PC-3 (cell line): ENCODE data around the gene UAP1L1.

ENCODE experiments used
- EZH2 ChIP-seq: fragments of 300-600 bp; sonication (generic); IDR thresholded peaks from one replicate; pipeline ENCODE4 v1.6.1; 2017; ENCODE audit warnings: antibody characterized with exemption, mild to moderate bottlenecking, low read length; ENCODE audit not compliant: unreplicated experiment
- TF ChIP-seq, protein P1 (sequence below): fragments of 300-600 bp; sonication (generic); conservative IDR thresholded peaks from 2 replicates; pipeline ENCODE4 v1.5.1; 2017; ENCODE audit warnings: antibody characterized with exemption, low read depth, mild to moderate bottlenecking, low read length

DNA sequence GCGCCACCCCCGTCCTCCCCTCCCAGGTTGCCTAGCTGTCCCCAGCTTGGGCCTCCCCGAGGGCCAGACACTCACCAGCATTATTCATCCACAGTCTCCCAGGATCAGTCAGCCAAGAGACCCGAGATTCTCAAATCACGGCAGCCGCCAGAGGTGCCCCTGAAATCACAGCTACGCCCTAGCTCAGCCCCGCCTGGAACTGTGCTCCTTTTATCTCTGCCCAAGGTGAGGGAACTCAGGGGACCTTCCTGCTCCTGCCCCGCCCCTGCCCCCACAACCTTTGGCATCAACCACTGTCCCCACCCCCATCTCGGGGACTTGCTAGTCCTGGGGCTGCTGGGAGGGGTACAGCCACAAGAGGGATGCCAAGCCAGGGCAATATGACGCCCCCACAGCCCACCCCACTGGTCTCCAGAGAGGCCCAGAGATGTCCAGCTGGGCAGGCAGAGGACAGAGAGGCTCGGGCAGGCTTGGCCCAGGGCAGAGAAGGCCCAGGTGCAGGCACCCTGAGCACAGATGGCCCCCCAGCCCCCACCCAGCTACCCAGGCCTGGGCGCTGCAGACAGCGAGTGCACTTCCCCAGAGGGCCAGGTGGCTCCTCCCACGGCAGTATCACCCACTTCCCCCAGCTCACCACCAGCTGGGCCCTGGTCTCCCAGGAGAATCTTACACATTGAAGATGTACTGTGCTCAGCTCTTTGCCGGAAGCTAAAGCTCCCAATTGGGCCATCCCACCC is 45.2 kb upstream of the UAP1L1 start, which contains the start of gene FUT7:
- TF ChIP-seq, protein P1, sequence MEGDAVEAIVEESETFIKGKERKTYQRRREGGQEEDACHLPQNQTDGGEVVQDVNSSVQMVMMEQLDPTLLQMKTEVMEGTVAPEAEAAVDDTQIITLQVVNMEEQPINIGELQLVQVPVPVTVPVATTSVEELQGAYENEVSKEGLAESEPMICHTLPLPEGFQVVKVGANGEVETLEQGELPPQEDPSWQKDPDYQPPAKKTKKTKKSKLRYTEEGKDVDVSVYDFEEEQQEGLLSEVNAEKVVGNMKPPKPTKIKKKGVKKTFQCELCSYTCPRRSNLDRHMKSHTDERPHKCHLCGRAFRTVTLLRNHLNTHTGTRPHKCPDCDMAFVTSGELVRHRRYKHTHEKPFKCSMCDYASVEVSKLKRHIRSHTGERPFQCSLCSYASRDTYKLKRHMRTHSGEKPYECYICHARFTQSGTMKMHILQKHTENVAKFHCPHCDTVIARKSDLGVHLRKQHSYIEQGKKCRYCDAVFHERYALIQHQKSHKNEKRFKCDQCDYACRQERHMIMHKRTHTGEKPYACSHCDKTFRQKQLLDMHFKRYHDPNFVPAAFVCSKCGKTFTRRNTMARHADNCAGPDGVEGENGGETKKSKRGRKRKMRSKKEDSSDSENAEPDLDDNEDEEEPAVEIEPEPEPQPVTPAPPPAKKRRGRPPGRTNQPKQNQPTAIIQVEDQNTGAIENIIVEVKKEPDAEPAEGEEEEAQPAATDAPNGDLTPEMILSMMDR: no peak
- no peak for TF ChIP-seq EZH2
